H9 (cell line): ENCODE measurements around the gene INSYN2A. TPM values are rescaled to one million over a fixed set of nuclear protein-coding genes. Genes with fewer than 3 reads are reported as not detected.

Experiments
- DNase-seq: peaks from one replicate; pipeline ENCODE4 v3.0.0-alpha.2; 2017
- H2AFZ ChIP-seq: one replicate; pipeline ENCODE4 v1.6.1; 2013; ENCODE audit warnings: mild to moderate bottlenecking, low read length, control low read depth, moderate library complexity
- H2AK5ac ChIP-seq: 2 replicates; pipeline ENCODE4 v1.6.1; 2013; ENCODE audit warnings: low read length, control low read depth, mixed read lengths; ENCODE audit not compliant: insufficient read length
- H2BK120ac ChIP-seq: one replicate; pipeline ENCODE4 v1.6.1; 2013; ENCODE audit warnings: low read depth, mild to moderate bottlenecking, low read length, control low read depth, inconsistent platforms; ENCODE audit not compliant: poor library complexity, severe bottlenecking
- H2BK12ac ChIP-seq: 2 replicates; pipeline ENCODE4 v1.6.1; 2013; ENCODE audit warnings: low read length, control low read depth, mixed read lengths, low read depth; ENCODE audit not compliant: insufficient read length
- H2BK15ac ChIP-seq: 2 replicates; pipeline ENCODE4 v1.6.1; 2013; ENCODE audit warnings: low read depth, low read length, control low read depth
- H2BK20ac ChIP-seq: one replicate; pipeline ENCODE4 v1.6.1; 2013; ENCODE audit warnings: low read depth, mild to moderate bottlenecking, low read length, control low read depth, inconsistent platforms; ENCODE audit not compliant: poor library complexity, severe bottlenecking
- H2BK5ac ChIP-seq: 2 replicates; pipeline ENCODE4 v1.6.1; 2013; ENCODE audit warnings: low read length, control low read depth, mixed read lengths; ENCODE audit not compliant: insufficient read length
- H3K14ac ChIP-seq: 2 replicates; pipeline ENCODE4 v1.6.1; 2013; ENCODE audit warnings: low read length, control low read depth; ENCODE audit not compliant: insufficient read depth
- H3K18ac ChIP-seq: 2 replicates; pipeline ENCODE4 v1.6.1; 2013; ENCODE audit warnings: low read depth, mild to moderate bottlenecking, mixed read lengths, low read length, control low read depth; ENCODE audit not compliant: insufficient read length
- H3K23ac ChIP-seq: 2 replicates; pipeline ENCODE4 v1.6.1; 2013; ENCODE audit warnings: low read length, control low read depth, mixed read lengths, low read depth; ENCODE audit not compliant: insufficient read length
- H3K23me2 ChIP-seq: 2 replicates; pipeline ENCODE4 v1.6.1; 2013; ENCODE audit warnings: low read depth, mild to moderate bottlenecking, mixed read lengths, low read length, control low read depth; ENCODE audit not compliant: insufficient read length, poor library complexity, severe bottlenecking
- H3K27ac ChIP-seq: 2 replicates; pipeline ENCODE4 v1.5.1; 2013; ENCODE audit warnings: low read length, control low read depth, mixed read lengths, low read depth; ENCODE audit not compliant: insufficient read length
- H3K27me3 ChIP-seq: 2 replicates; pipeline ENCODE4 v1.6.1; 2013; ENCODE audit warnings: low read length, control low read depth, inconsistent platforms; ENCODE audit not compliant: insufficient read depth
- H3K4ac ChIP-seq: 2 replicates; pipeline ENCODE4 v1.6.1; 2013; ENCODE audit warnings: low read depth, mild to moderate bottlenecking, control low read depth, inconsistent platforms, low read length, moderate library complexity
- H3K4me1 ChIP-seq: 2 replicates; pipeline ENCODE4 v1.6.1; 2013; ENCODE audit warnings: low read length, control low read depth, inconsistent platforms; ENCODE audit not compliant: insufficient read depth
- H3K4me2 ChIP-seq: 2 replicates; pipeline ENCODE4 v1.6.1; 2013; ENCODE audit warnings: low read length, control low read depth, mixed read lengths; ENCODE audit not compliant: insufficient read length, insufficient read depth
- H3K56ac ChIP-seq: 2 replicates; pipeline ENCODE4 v1.6.1; 2013; ENCODE audit warnings: low read depth, mild to moderate bottlenecking, mixed read lengths, low read length, control low read depth; ENCODE audit not compliant: insufficient read length
- H3K79me1 ChIP-seq: 2 replicates; pipeline ENCODE4 v1.6.1; 2013; ENCODE audit warnings: low read depth, mild to moderate bottlenecking, moderate library complexity, low read length, control low read depth, inconsistent platforms; ENCODE audit not compliant: insufficient read depth, poor library complexity, severe bottlenecking
- H3K79me2 ChIP-seq: 2 replicates; pipeline ENCODE4 v1.6.1; 2013; ENCODE audit warnings: low read length, control low read depth, inconsistent platforms; ENCODE audit not compliant: insufficient read depth
- H3K9ac ChIP-seq: 2 replicates; pipeline ENCODE4 v1.6.1; 2013; ENCODE audit warnings: low read length, control low read depth, mixed read lengths; ENCODE audit not compliant: insufficient read length; ENCODE audit errors: extremely low read depth
- H3K9me3 ChIP-seq: one replicate; pipeline ENCODE4 v1.6.1; 2013; ENCODE audit warnings: low read depth, low read length, inconsistent platforms; ENCODE audit not compliant: control insufficient read depth
- H3T11ph ChIP-seq: one replicate; pipeline ENCODE4 v1.6.1; 2013; ENCODE audit warnings: mild to moderate bottlenecking, low read length, control low read depth, inconsistent platforms
- H4K20me1 ChIP-seq: one replicate; pipeline ENCODE4 v1.6.1; 2013; ENCODE audit not compliant: control insufficient read depth, insufficient read length, insufficient read depth
- H4K5ac ChIP-seq: 2 replicates; pipeline ENCODE4 v1.6.1; 2013; ENCODE audit warnings: low read depth, mild to moderate bottlenecking, mixed read lengths, low read length, control low read depth; ENCODE audit not compliant: insufficient read length
- H4K8ac ChIP-seq: replicated peaks from 2 replicates; pipeline ENCODE4 v1.6.1; 2013; ENCODE audit warnings: low read length, control low read depth, mixed read lengths, low read depth; ENCODE audit not compliant: insufficient read length
- H4K91ac ChIP-seq: 2 replicates; pipeline ENCODE4 v1.6.1; 2013; ENCODE audit warnings: low read depth, mild to moderate bottlenecking, moderate library complexity, mixed read lengths, low read length, control low read depth; ENCODE audit not compliant: insufficient read length
- H3K27ac Mint-ChIP-seq, 3 experiments: 2 replicates in 2 of 3; 3 replicates in 1 of 3; pipeline ENCODE4 v1.8.0; 2020 to 2021; ENCODE audit warnings: mixed read lengths in 3 of 3, mild to moderate bottlenecking in 1 of 3, moderate library complexity in 1 of 3
- H3K27me3 Mint-ChIP-seq: 2 replicates; pipeline ENCODE4 v1.8.0; 2021; ENCODE audit warnings: low read depth, mild to moderate bottlenecking, moderate library complexity, mixed read lengths
- H3K36me3 Mint-ChIP-seq, 3 experiments: 2 replicates in 2 of 3; 3 replicates in 1 of 3; pipeline ENCODE4 v1.8.0; 2020 to 2021; ENCODE audit warnings: low read depth in 3 of 3, mixed read lengths in 3 of 3; ENCODE audit not compliant: insufficient read depth in 1 of 3
- H3K4me1 Mint-ChIP-seq, 2 experiments: 2 replicates each; pipeline ENCODE4 v1.8.0; 2020; ENCODE audit warnings: mixed read lengths in 2 of 2
- H3K4me3 Mint-ChIP-seq, 2 experiments: 2 replicates in 1 of 2; 3 replicates in 1 of 2; pipeline ENCODE4 v1.8.0; 2020 to 2021; ENCODE audit warnings: mild to moderate bottlenecking in 2 of 2, mixed read lengths in 2 of 2, moderate library complexity in 1 of 2
- H3K9me3 Mint-ChIP-seq, 2 experiments: 2 replicates in 1 of 2; 3 replicates in 1 of 2; pipeline ENCODE4 v1.8.0; 2020; ENCODE audit warnings: mild to moderate bottlenecking in 2 of 2, mixed read lengths in 2 of 2, moderate library complexity in 1 of 2
- CTCF ChIP-seq: fragments of 200-600 bp; sonication (generic); conservative IDR thresholded peaks from 3 replicates; pipeline ENCODE4 v1.8.0; 2021; ENCODE audit warnings: antibody characterized with exemption, mild to moderate bottlenecking
- WGBS: extraction: QIAGEN DNeasy Blood & Tissue Kit; methylation state at CpG from one replicate; pipeline ENCODE4 v1.1.7; 2013; ENCODE audit warnings: missing lambda C conversion rate, low lambda C conversion rate, mixed read lengths; ENCODE audit not compliant: insufficient read length; ENCODE audit errors: extremely low coverage; 5-methylcytosine and 5-hydroxymethylcytosine counted together
- total RNA-seq: library from RNA; stranded (reverse); gene quantifications from 2 replicates; pipeline ENCODE4 v1.2.1, GENCODE V29; 2021

The INSYN2A gene
- total RNA-seq, 1 experiment from 2014 or later: 0.09 TPM

- Histone ChIP-seq H4K20me1 (no peaks in the 10 kb centered on the region), H3K18ac (no peak overlapping the region), H3K23me2 (no peaks in the 10 kb centered on the region), H3K4me1 (no peaks in the 10 kb centered on the region), H3K4ac (no peak overlapping the region), H3K9ac (no peak overlapping the region), H2BK5ac (no peak overlapping the region), H2AFZ (no peak overlapping the region), H3K56ac (no peak overlapping the region), H4K8ac (no peak overlapping the region), H3K4me2 (no peak overlapping the region), H4K91ac (no peak overlapping the region), H3K23ac (no peak overlapping the region), H3K14ac (no peak overlapping the region), H2BK15ac (no peak overlapping the region), H3K79me1 (no peaks in the 10 kb centered on the region), H4K5ac (no peak overlapping the region), H3K27ac (no peak overlapping the region), H2BK20ac (no peak overlapping the region), H2AK5ac (no peak overlapping the region), H3K27me3 (no peaks in the 10 kb centered on the region), H3T11ph (no peak overlapping the region), H3K79me2 (no peaks in the 10 kb centered on the region), H3K9me3 (no peaks in the 10 kb centered on the region), H2BK120ac (no peak overlapping the region), H2BK12ac (no peak overlapping the region)
- Mint-ChIP-seq H3K27me3 (no peaks in the 10 kb centered on the region), H3K4me3 (no peak overlapping the region), H3K4me1 (peaks cover 3 to 8% of the 10 kb centered on the region in 2 experiments; a peak in 3 of 4 replicates), H3K36me3 (peaks cover 0 to 2% (median 2%) of the 10 kb centered on the region in 3 experiments; a peak in 2 of 7 replicates), H3K27ac (peak overlapping the region in 1 of 3 experiments; percentile 25; a peak in 1 of 7 replicates), H3K9me3 (no peaks in the 10 kb centered on the region)
- no CpG with 5 or more reads among the region's 8 CpGs for WGBS
- no peak for TF ChIP-seq CTCF
- no peak for DNase-seq
Observed at GRCh38 chr10:127174866-127175265, 21.5 kb downstream of the INSYN2A start.
